Skeletal muscle tissue (tissue), 4 donors: ENCODE results near the gene PNKP. TPM values are rescaled to one million over a fixed set of nuclear protein-coding genes. Genes with fewer than 3 reads are reported as not detected.

ENCODE experiments used
- H3K27ac ChIP-seq: one replicate; pipeline ENCODE4 v1.7.0; 2013; ENCODE audit warnings: mild to moderate bottlenecking, low read depth, low read length, inconsistent platforms
- H3K27me3 ChIP-seq, 3 donors: one replicate each; pipeline ENCODE4 v1.7.0; 2013; ENCODE audit warnings: low read length in 3 of 3; ENCODE audit not compliant: control insufficient read depth in 3 of 3, insufficient read depth in 3 of 3
- H3K36me3 ChIP-seq, 3 donors: one replicate each; pipeline ENCODE4 v1.7.0; 2013; ENCODE audit warnings: low read length in 3 of 3; ENCODE audit not compliant: control insufficient read depth in 3 of 3, insufficient read depth in 3 of 3
- H3K4me1 ChIP-seq, 3 donors: one replicate each; pipeline ENCODE4 v1.7.0; 2013; ENCODE audit warnings: low read length in 3 of 3, mild to moderate bottlenecking in 3 of 3; ENCODE audit not compliant: control insufficient read depth in 3 of 3, insufficient read depth in 3 of 3
- H3K4me3 ChIP-seq, 3 donors: one replicate each; pipeline ENCODE4 v1.7.0; 2013; ENCODE audit warnings: low read length in 3 of 3
- H3K9ac ChIP-seq, 3 donors: one replicate each; pipeline ENCODE4 v1.7.0; 2013; ENCODE audit warnings: low read length in 3 of 3, mild to moderate bottlenecking in 3 of 3, moderate library complexity in 2 of 3, low read depth in 1 of 3
- H3K9me3 ChIP-seq, 3 donors: one replicate each; pipeline ENCODE4 v1.7.0; 2013; ENCODE audit warnings: low read length in 3 of 3; ENCODE audit not compliant: control insufficient read depth in 3 of 3
- total RNA-seq: library from RNA; depleted of rRNA; stranded (reverse); fragments of >200 nt; gene quantifications from one replicate; pipeline ENCODE4 v1.2.3, GENCODE V29; 2014
- donor health status: Osteomylitis.

PNKP gene
- total RNA-seq, 1 donor from 2014 or later: 17.2 TPM

GRCh38 chr19:49883094-49883493 is 15.7 kb upstream of the PNKP start:
- peaks cover 68 to 90% (median 77%) of the 10 kb centered on the region in 3 donors for H3K36me3 ChIP-seq
- no peak overlapping the region for H3K4me3 ChIP-seq
- no peaks in the 10 kb centered on the region for H3K27me3 ChIP-seq
- no peak overlapping the region for H3K27ac ChIP-seq
- peaks cover 0 to 5% (median 0%) of the 10 kb centered on the region in 3 donors for H3K9me3 ChIP-seq
- H3K4me1 ChIP-seq: peaks cover 12 to 20% (median 16%) of the 10 kb centered on the region in 3 donors
- H3K9ac ChIP-seq: no peak overlapping the region

GRCh38 chr19:49882643-49883042 is 15.3 kb upstream of the PNKP start:
- no peak overlapping the region for H3K9ac ChIP-seq
- H3K9me3 ChIP-seq: peaks cover 0 to 5% (median 0%) of the 10 kb centered on the region in 3 donors
- no peak overlapping the region for H3K4me3 ChIP-seq
- H3K27ac ChIP-seq: no peak overlapping the region
- H3K27me3 ChIP-seq: no peaks in the 10 kb centered on the region
- H3K4me1 ChIP-seq: peaks cover 13 to 22% (median 18%) of the 10 kb centered on the region in 3 donors
- peaks cover 68 to 86% (median 75%) of the 10 kb centered on the region in 3 donors for H3K36me3 ChIP-seq

- peaks cover 68 to 79% (median 72%) of the 10 kb centered on the region in 3 donors for H3K36me3 ChIP-seq
Measured at GRCh38 chr19:49881672-49882394, 14.5 kb upstream of the PNKP start.

GRCh38 chr19:49881186-49881585 is 13.8 kb upstream of the PNKP start:
- no peak overlapping the region for H3K27ac ChIP-seq
- H3K27me3 ChIP-seq: no peaks in the 10 kb centered on the region
- peaks cover 0 to 5% (median 0%) of the 10 kb centered on the region in 3 donors for H3K9me3 ChIP-seq
- peaks cover 68 to 73% (median 70%) of the 10 kb centered on the region in 3 donors for H3K36me3 ChIP-seq
- no peak overlapping the region for H3K4me3 ChIP-seq
- H3K9ac ChIP-seq: no peak overlapping the region
- H3K4me1 ChIP-seq: peaks cover 13 to 22% (median 16%) of the 10 kb centered on the region in 3 donors

More at GRCh38 chr19:49881672-49882394, 14.5 kb upstream of the PNKP start:
- H3K9ac ChIP-seq: no peak overlapping the region
- H3K27ac ChIP-seq: no peak overlapping the region
- H3K4me3 ChIP-seq: no peak overlapping the region
- H3K9me3 ChIP-seq: peaks cover 0 to 5% (median 0%) of the 10 kb centered on the region in 3 donors
- peaks cover 13 to 22% (median 16%) of the 10 kb centered on the region in 3 donors for H3K4me1 ChIP-seq
- no peaks in the 10 kb centered on the region for H3K27me3 ChIP-seq

GRCh38 chr19:49880162-49880869 is 12.9 kb upstream of the PNKP start:
- Histone ChIP-seq H3K4me3 (no peak overlapping the region), H3K27ac (no peak overlapping the region), H3K36me3 (peaks cover 65 to 68% (median 67%) of the 10 kb centered on the region in 3 donors), H3K9ac (no peak overlapping the region), H3K9me3 (peaks cover 0 to 5% (median 0%) of the 10 kb centered on the region in 3 donors), H3K27me3 (no peaks in the 10 kb centered on the region), H3K4me1 (peaks cover 19 to 29% (median 22%) of the 10 kb centered on the region in 3 donors)

GRCh38 chr19:49879243-49879963 is 12.0 kb upstream of the PNKP start:
- H3K9me3 ChIP-seq: peaks cover 0 to 5% (median 0%) of the 10 kb centered on the region in 3 donors
- H3K4me3 ChIP-seq: no peak overlapping the region
- peak overlapping the region in 1 of 3 donors; percentile 25 for H3K9ac ChIP-seq
- peaks cover 28 to 38% (median 31%) of the 10 kb centered on the region in 3 donors for H3K4me1 ChIP-seq
- peaks cover 59 to 64% (median 62%) of the 10 kb centered on the region in 3 donors for H3K36me3 ChIP-seq
- no peaks in the 10 kb centered on the region for H3K27me3 ChIP-seq
- no peak overlapping the region for H3K27ac ChIP-seq

- Histone ChIP-seq H3K36me3 (peaks cover 52 to 59% (median 57%) of the 10 kb centered on the region in 3 donors), H3K27me3 (no peaks in the 10 kb centered on the region), H3K9ac (peak overlapping the region; percentile 90 to 99 (median 97)), H3K9me3 (peaks cover 0 to 5% (median 0%) of the 10 kb centered on the region in 3 donors), H3K4me1 (peaks cover 35 to 45% (median 38%) of the 10 kb centered on the region in 3 donors), H3K4me3 (peak overlapping the region; percentile 85 to 99 (median 94)), H3K27ac (peak overlapping the region; percentile 99)
Measured at GRCh38 chr19:49878744-49879070, 11.3 kb upstream of the PNKP start.

- H3K27me3 ChIP-seq: no peaks in the 10 kb centered on the region
- peaks cover 0 to 3% (median 0%) of the 10 kb centered on the region in 3 donors for H3K9me3 ChIP-seq
- peak overlapping the region; percentile 90 to 99 (median 97) for H3K9ac ChIP-seq
- peak overlapping the region; percentile 99 for H3K27ac ChIP-seq
- peak overlapping the region; percentile 85 to 99 (median 94) for H3K4me3 ChIP-seq
- peaks cover 46 to 53% (median 51%) of the 10 kb centered on the region in 3 donors for H3K36me3 ChIP-seq
- peaks cover 35 to 45% (median 44%) of the 10 kb centered on the region in 3 donors for H3K4me1 ChIP-seq
Measured at GRCh38 chr19:49877879-49878743, 10.7 kb upstream of the PNKP start.
